GM18508 (cell line): ENCODE data around the gene OR4D9.
"Not testable (repeated sequence)": the region's sequence is repeated elsewhere in the genome, so short reads cannot be mapped to it uniquely, and the experiment has no call there.

Experiments used
- ATAC-seq: cut with Tn5 transposase; IDR thresholded peaks from one replicate; pipeline ENCODE4 v1.9.1; 2021; ENCODE audit warnings: moderate number of reproducible peaks; ENCODE audit not compliant: insufficient read depth, unreplicated experiment

Gene OR4D9

GRCh38 chr11:59510941-59511589 lies at the start of gene OR4D9:
OR4D9 (plus strand) TSS chr11:59511539; CDS start chr11:59514913, 3,374 bp downstream.
- no peak for ATAC-seq

- no peak for ATAC-seq
Observed at GRCh38 chr11:59463190-59463641, 48.1 kb upstream of the OR4D9 start.

GRCh38 chr11:59473015-59473414 lies 38.3 kb upstream of the OR4D9 start, which contains the start of gene OR4D10:
OR4D10 (plus strand) TSS chr11:59473315; CDS start chr11:59477430, 4,115 bp downstream.
- no peak for ATAC-seq

DNA sequence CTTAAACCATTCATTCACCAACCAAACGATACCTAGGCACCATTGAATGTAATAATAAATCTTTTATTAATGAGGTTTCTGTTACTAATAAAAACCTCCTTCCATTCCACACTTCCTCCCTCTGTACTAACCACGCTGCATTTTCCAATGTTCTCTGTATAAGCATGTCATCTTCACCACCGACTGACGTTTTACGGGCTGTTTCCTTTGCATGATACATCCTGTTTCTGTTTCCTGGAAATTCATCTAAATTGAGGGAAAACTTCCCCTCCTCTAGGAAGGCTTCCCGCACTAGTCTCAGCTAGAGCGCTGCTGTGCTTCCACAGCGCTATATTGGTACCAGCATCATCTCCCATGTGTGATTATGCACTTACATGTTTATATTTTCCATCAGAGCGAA lies 36.2 kb upstream of the OR4D9 start:
- ATAC-seq, result no peak

DNA sequence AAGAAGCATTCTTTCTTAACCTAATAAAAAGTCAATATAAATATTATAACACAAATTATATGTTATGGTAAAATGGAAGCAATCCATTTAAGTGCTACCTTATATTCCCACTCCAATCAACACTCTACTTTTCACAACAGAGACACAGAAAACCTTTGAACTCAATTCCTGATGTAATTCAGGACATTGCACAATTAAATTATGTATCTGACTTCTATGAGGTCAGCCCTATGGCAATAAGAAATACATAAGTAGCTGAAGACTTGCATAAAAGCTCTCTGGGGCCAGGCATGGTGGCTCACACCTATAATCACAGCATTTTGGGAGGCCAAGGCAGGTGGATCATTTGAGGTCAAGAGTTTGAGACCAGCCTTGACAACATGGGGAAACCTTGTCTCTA lies 31.4 kb upstream of the OR4D9 start:
- no peak for ATAC-seq

GRCh38 chr11:59480359-59480758 lies 31.0 kb upstream of the OR4D9 start:
- ATAC-seq, result no peak

- no peak for ATAC-seq
Observed at GRCh38 chr11:59501931-59502330, 9.4 kb upstream of the OR4D9 start.

- no peak for ATAC-seq
Observed at GRCh38 chr11:59503276-59503675, 8.1 kb upstream of the OR4D9 start, which contains the start of gene OR4D11. OR4D11 (plus strand) TSS chr11:59503576; CDS start chr11:59503576, 0 bp downstream.

DNA sequence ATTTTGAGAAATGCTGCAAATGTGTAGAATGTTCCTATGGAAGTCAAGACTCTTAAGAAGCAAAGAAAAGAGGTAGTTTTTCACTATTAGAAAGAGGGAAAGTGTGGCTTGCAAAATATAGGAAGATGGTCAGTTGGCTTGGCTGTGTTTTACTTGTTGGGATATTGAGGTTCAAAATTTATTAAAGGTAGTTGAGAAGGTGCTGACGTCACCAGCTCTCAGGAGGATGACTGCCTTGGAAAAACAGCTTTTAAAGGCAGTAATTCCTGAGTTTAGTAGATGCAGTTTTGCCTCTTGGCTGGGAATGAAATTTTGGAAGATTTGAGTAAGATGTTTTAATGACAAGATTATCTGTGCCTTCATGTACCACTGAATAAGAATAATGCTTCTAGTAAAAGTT lies 336 bp downstream of the OR4D9 start:
- no peak for ATAC-seq

DNA sequence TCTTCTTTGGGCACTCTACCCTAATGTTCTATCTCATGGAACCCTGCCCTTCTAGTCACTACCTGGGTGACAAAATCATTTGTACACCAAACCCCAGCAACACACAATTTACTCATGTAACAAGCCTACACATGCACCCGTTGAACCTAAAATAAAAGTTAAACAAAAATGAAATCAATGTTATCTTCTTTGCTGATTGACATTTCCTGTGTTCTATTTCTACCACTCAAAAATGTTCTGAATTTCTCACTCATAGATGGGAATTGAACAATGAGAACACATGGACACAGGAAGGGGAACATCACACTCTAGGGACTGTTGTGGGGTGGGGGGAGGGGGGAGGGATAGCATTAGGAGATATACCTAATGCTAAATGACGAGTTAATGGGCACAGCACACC lies 8.8 kb downstream of the OR4D9 start:
- not testable (repeated sequence) for ATAC-seq

DNA sequence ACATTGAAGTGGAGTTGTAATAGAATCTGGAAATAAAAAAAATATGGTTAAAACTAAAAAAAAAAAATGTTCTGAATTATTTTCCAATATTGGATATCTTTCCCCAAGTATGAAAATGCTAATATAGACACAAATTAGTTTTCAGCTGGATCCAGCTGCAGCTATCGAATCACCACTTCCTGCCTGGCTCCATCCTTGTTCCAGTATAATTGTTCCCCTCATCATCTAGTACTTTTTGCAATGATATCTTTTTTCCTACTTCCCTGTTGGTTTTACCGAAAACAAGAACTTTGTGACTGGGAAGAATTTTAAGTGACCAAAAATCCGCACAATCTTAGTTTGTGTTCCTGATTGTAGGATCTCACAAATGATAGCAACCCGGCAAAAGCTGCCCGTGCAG lies 9.4 kb downstream of the OR4D9 start:
- ATAC-seq, result no peak

- no peak for ATAC-seq
Observed at GRCh38 chr11:59523541-59523940, 12.2 kb downstream of the OR4D9 start.

- ATAC-seq, result no peak
Observed at GRCh38 chr11:59528711-59529110, 17.4 kb downstream of the OR4D9 start.

DNA sequence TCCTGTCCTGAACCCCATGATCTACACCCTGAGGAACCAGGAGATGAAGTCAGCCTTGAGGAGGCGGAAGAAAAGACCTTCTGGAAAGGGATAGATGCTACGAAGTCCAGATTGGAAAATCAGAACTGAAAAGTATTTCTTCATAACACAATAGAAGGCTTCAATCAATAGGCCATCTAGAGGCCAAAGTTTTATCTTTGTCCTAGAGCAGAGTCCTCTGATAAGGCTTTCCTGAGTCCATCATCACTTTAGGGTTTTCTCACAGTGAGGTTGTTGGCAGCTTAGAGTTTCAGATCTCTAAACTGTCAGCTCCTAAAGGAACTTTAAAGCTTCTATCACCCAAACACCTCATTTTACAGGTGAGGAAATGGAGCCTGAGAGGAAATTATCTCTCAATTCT lies 21.3 kb downstream of the OR4D9 start:
- ATAC-seq, result no peak

- no peak for ATAC-seq
Observed at GRCh38 chr11:59534676-59535075, 23.3 kb downstream of the OR4D9 start.

DNA sequence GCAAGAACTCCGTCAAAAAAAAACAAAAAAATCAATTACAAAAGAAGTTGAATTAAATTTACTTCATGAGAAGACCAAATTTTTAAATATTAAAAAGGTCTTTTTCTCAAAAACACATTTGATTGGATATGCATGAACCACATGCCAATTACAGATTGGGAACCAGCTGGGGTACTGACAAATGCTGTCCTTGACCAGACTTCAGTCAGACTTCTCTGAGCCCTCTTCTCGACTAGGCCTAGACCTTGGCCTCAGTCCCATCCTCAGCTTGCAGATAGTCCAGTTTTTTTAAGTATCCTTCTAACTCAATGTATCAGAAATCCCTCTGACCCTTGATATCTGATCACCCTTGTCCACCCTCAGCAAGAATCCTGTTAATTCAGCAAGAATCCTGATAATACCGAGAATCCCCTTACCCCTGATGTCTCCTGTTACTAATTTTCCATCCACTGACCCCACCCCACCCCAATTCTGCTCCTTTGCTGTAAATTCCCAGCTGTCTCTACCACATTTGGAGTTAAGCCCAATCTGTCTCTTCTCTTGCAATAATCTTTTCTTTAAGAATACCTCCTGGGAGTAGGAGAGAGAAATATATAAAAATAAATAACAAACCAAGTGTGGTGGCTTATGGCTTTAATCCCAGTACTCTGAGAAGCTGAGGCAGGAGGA lies 30.9 kb downstream of the OR4D9 start:
- no peak for ATAC-seq

GRCh38 chr11:59543713-59544112 lies 32.4 kb downstream of the OR4D9 start:
- ATAC-seq, result not testable (repeated sequence)

DNA sequence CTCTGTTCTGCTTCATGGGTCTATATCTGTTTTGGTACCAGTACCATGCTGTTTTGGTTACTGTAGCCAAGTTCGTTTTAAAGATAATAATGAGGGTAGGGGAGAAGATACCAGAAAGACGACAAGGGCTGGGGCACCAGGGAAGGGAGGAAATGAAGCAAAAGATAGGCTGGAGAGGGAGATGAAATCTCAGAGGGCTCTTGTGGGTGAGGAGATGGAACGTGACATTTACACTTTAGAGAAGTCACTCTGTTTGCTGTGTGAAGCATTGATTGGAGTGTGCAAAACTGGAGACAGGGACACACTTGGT lies 33.5 kb downstream of the OR4D9 start:
- no peak for ATAC-seq

DNA sequence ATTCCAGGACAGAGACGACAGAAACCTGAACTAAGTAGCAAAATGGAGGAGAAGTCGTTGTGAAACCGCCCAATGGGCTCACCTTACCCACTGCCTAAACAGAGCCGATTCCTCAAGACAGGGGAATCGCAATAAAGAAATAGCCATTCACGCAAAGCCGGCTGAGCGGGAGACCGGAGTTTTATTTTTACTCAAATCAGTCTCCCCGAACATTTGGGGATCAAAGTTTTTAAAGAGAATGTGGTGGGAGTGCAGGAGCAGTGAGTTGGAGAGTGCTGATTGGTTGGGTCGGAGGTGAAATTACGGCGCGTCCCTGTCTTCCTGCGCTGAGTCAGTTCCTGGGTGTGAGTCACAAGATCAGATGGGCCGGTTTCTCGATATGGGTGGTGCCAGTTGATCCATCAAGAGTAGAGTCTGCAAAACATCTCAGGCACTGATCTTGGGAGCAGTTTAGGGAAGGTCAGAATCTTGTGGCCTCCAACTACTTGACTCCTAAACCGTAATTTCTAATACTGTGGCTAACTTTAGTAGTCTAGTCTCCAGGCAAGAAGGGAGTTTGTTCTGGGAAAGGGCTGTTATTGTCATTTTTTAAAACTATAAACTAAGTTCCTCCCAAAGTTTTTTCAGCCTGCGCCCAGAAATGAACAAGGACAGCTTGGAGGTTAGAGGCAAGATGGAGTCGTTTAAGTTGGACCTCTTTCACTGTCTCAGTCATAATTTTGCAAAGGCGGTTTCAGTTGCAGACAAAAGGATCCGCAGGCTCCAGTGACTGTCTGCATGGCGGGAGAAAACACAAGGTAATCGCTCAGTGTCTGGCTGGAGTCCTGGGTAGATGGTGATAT lies 34.1 kb downstream of the OR4D9 start:
- no peak for ATAC-seq

DNA sequence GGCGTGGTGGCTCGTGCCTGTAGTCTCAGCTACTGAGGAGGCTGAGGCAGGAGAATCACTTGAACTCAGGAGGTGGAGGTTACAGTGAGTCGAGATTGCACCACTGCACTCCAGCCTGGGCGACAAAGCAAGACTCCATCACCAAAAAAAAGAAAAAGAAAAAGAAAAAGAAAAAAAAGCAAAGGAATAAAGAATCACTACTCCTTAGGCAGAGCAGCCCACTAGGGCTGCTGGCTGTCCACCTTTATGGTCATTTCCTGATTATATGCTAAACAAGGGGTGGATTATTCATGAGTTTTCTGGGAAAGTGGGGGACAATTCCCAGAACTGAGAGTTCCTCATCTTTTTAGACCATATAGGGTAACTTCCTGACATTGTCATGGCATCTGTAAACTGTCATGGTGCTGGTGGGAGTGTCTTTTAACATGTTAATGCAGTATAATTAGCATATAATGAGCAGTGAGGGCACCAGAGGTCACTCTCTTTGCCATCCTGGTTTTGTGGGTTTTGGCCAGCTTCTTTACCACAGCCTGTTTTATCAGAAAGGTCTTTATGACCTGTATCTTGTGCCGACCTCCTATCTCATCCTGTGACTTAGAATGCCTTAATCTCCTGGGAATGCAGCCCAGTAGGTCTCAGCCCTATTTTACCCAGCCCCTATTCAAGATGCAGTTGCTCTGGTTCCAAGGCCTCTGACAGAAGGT lies 36.4 kb downstream of the OR4D9 start:
- ATAC-seq, result not testable (repeated sequence)

DNA sequence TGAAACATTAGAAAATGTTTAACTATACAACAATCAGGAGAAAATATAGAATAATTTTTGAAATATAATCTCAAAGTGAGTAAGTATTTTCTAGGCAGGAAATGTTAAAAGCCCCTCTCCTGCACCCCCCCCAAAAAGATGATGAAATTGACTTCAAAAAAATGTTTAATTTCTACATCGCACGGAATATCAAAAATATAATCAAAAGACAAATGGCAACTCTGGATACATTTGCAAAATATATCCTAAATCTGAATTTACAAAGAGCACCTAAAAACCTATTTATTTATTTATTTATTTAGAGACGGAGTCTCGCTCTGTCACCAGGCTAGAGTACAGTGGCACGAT lies 36.9 kb downstream of the OR4D9 start:
- ATAC-seq, result no peak
